Neuronal stem cell (in vitro differentiated cells): ENCODE measurements around the gene MALSU1.

Experiments used
- DNase-seq: peaks from one replicate; pipeline ENCODE4 v3.0.0-alpha.2; 2013; ENCODE audit warnings: low spot score
- H2AFZ ChIP-seq: one replicate; pipeline ENCODE4 v1.6.1; 2013; ENCODE audit warnings: mild to moderate bottlenecking, low read length, inconsistent platforms
- H2AK5ac ChIP-seq: 2 replicates; pipeline ENCODE4 v1.6.1; 2013; ENCODE audit warnings: low read depth, mild to moderate bottlenecking, inconsistent platforms, low read length, moderate library complexity, mixed read lengths
- H2BK120ac ChIP-seq: 2 replicates; pipeline ENCODE4 v1.6.1; 2013; ENCODE audit warnings: low read depth, mild to moderate bottlenecking, inconsistent platforms, low read length, moderate library complexity, mixed read lengths
- H2BK12ac ChIP-seq: one replicate; pipeline ENCODE4 v1.6.1; 2013; ENCODE audit warnings: low read length, inconsistent platforms
- H2BK15ac ChIP-seq: 2 replicates; pipeline ENCODE4 v1.6.1; 2013; ENCODE audit warnings: mild to moderate bottlenecking, low read length, inconsistent platforms, mixed read lengths
- H2BK5ac ChIP-seq: one replicate; pipeline ENCODE4 v1.6.1; 2013; ENCODE audit warnings: inconsistent platforms, mild to moderate bottlenecking, low read length, moderate library complexity
- H3K14ac ChIP-seq: one replicate; pipeline ENCODE4 v1.6.1; 2013; ENCODE audit warnings: low read length, inconsistent platforms
- H3K18ac ChIP-seq: 2 replicates; pipeline ENCODE4 v1.6.1; 2013; ENCODE audit warnings: low read length, inconsistent platforms
- H3K23ac ChIP-seq: 2 replicates; pipeline ENCODE4 v1.6.1; 2013; ENCODE audit warnings: low read depth, mild to moderate bottlenecking, mixed read lengths, low read length, inconsistent platforms; ENCODE audit not compliant: poor library complexity
- H3K27ac ChIP-seq: replicated peaks from 3 replicates; pipeline ENCODE4 v1.5.1; 2013; ENCODE audit warnings: low read length, inconsistent platforms
- H3K27me3 ChIP-seq, 3 experiments: 2 replicates each; pipeline ENCODE4 v1.6.1; 2013; ENCODE audit warnings: low read length in 3 of 3, mild to moderate bottlenecking in 2 of 3, inconsistent platforms in 1 of 3, low read depth in 1 of 3, mixed read lengths in 1 of 3, moderate library complexity in 1 of 3; ENCODE audit not compliant: control insufficient read depth in 3 of 3, insufficient read depth in 3 of 3
- H3K36me3 ChIP-seq, 2 donors: replicated peaks in 1 of 2; 2 replicates each; pipeline ENCODE4 v1.6.1; 2013; ENCODE audit warnings: low read length in 2 of 2; ENCODE audit not compliant: control insufficient read depth in 2 of 2, insufficient read depth in 2 of 2
- H3K4ac ChIP-seq: 2 replicates; pipeline ENCODE4 v1.6.1; 2013; ENCODE audit warnings: inconsistent platforms, mild to moderate bottlenecking, low read length, moderate library complexity
- H3K4me1 ChIP-seq, 2 donors: 1 replicate in 1 of 2; 2 replicates in 1 of 2; pipeline ENCODE4 v1.6.1; 2013; ENCODE audit warnings: low read length in 2 of 2, low read depth in 1 of 2; ENCODE audit not compliant: control insufficient read depth in 2 of 2, insufficient read depth in 1 of 2
- H3K4me2 ChIP-seq: one replicate; pipeline ENCODE4 v1.6.1; 2013; ENCODE audit warnings: mild to moderate bottlenecking, low read length, inconsistent platforms; ENCODE audit not compliant: insufficient read depth, poor library complexity, severe bottlenecking
- H3K4me3 ChIP-seq, 2 donors: 2 replicates each; pipeline ENCODE4 v1.5.1; 2013; ENCODE audit warnings: low read length in 2 of 2, mild to moderate bottlenecking in 2 of 2, inconsistent platforms in 1 of 2, moderate library complexity in 1 of 2
- H3K79me1 ChIP-seq: one replicate; pipeline ENCODE4 v1.6.1; 2013; ENCODE audit warnings: low read depth, mild to moderate bottlenecking, inconsistent platforms, low read length, moderate library complexity
- H3K9ac ChIP-seq: one replicate; pipeline ENCODE4 v1.6.1; 2013; ENCODE audit warnings: mild to moderate bottlenecking, low read depth, low read length, inconsistent platforms; ENCODE audit not compliant: poor library complexity
- H3K9me3 ChIP-seq, 2 donors: replicated peaks in 1 of 2; 2 replicates each; pipeline versions ENCODE3 to v1.6.1; 2013; ENCODE audit warnings: low read length in 2 of 2, mild to moderate bottlenecking in 2 of 2, inconsistent platforms in 1 of 2, low read depth in 1 of 2, mixed read lengths in 1 of 2, moderate library complexity in 1 of 2; ENCODE audit not compliant: control insufficient read depth in 2 of 2, insufficient read depth in 1 of 2
- H4K8ac ChIP-seq: one replicate; pipeline ENCODE4 v1.6.1; 2013; ENCODE audit warnings: low read depth, mild to moderate bottlenecking, inconsistent platforms, low read length, moderate library complexity
- H4K91ac ChIP-seq: one replicate; pipeline ENCODE4 v1.6.1; 2013; ENCODE audit warnings: low read length, low read depth, mild to moderate bottlenecking, inconsistent platforms; ENCODE audit not compliant: poor library complexity
- WGBS, 2 donors: extraction: QIAGEN DNeasy Blood & Tissue Kit; methylation state at CpG; one replicate each; pipeline ENCODE4 v1.1.7; 2013; ENCODE audit warnings: missing lambda C conversion rate in 2 of 2, mixed read lengths in 1 of 2; ENCODE audit not compliant: insufficient read length in 2 of 2, insufficient replicate concordance in 1 of 2; ENCODE audit errors: extremely low coverage in 2 of 2; 5-methylcytosine and 5-hydroxymethylcytosine counted together

The MALSU1 gene

GRCh38 chr7:23277359-23277989 is 21.7 kb upstream of the MALSU1 start:
- Histone ChIP-seq H2BK120ac (no peak overlapping the region), H2BK12ac (no peak overlapping the region), H2AFZ (peak overlapping the region; percentile 25), H3K9ac (no peak overlapping the region), H3K4ac (no peak overlapping the region), H3K4me1 (no peaks in the 10 kb centered on the region), H3K14ac (no peak overlapping the region), H3K18ac (no peak overlapping the region), H4K8ac (no peak overlapping the region), H3K9me3 (peaks cover 0 to 1% of the 10 kb centered on the region in 2 donors), H3K4me3 (no peak overlapping the region), H4K91ac (no peak overlapping the region), H2AK5ac (no peak overlapping the region), H3K4me2 (no peak overlapping the region), H2BK15ac (no peak overlapping the region), H3K27ac (no peak overlapping the region), H3K23ac (no peak overlapping the region), H2BK5ac (no peak overlapping the region), H3K79me1 (no peaks in the 10 kb centered on the region), H3K27me3 (peaks cover 0 to 2% (median 0%) of the 10 kb centered on the region in 3 experiments), H3K36me3 (no peaks in the 10 kb centered on the region)
- peak; percentile 72 for DNase-seq
- WGBS, 2 donors = 100% methylated on average over 1 of the region's 6 CpGs; no CpG with 5 or more reads in 1 of the 2 donors

DNA sequence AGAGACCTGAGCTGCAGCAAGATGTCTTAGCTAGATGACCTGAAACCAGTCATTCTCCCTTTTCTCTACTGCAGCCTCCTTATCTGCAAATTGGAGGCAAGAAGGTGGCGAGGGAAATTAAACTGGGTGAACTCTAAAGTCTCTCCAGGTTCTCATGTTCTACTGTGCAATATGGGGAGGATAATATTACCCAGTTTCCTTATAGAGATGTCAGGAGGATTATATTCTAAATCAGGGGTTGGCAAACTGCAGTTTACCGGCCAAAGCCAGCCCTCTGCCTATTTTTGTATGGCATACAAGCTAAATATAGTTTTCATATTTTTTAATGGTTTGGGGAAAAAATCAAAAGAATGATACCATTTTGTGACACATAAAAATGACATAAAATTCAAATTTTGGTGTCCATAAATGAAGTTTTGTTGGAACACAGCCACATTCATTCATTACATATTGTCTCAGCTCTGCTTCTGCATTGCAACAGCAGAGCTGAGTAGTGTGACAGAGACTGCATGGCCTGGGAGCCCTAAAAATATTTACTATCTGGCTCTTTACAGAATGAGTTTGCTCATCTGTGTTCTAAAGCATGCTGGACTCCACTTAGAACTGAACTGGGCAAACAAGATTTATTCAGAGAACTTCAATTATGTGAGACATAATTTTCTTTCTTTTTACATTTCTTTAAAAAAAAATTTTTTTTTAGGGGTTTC is 19.2 kb upstream of the MALSU1 start:
- no peak overlapping the region for H3K4me3 ChIP-seq
- no peak overlapping the region for H2BK12ac ChIP-seq
- no peak overlapping the region for H2AFZ ChIP-seq
- H3K4me1 ChIP-seq = no peaks in the 10 kb centered on the region
- H3K18ac ChIP-seq = no peak overlapping the region
- H3K27me3 ChIP-seq = no peaks in the 10 kb centered on the region
- H3K79me1 ChIP-seq = no peaks in the 10 kb centered on the region
- no peak overlapping the region for H2AK5ac ChIP-seq
- no peak overlapping the region for H4K8ac ChIP-seq
- no CpG with 5 or more reads among the region's 2 CpGs for WGBS, 2 donors
- no peak overlapping the region for H3K9ac ChIP-seq
- H3K27ac ChIP-seq = no peak overlapping the region
- H3K14ac ChIP-seq = no peak overlapping the region
- no peak overlapping the region for H2BK5ac ChIP-seq
- no peak overlapping the region for H2BK120ac ChIP-seq
- no peak overlapping the region for H3K4ac ChIP-seq
- H3K36me3 ChIP-seq = no peaks in the 10 kb centered on the region
- H4K91ac ChIP-seq = no peak overlapping the region
- H3K23ac ChIP-seq = no peak overlapping the region
- H3K4me2 ChIP-seq = no peak overlapping the region
- no peak for DNase-seq
- H2BK15ac ChIP-seq = no peak overlapping the region
- H3K9me3 ChIP-seq = no peaks in the 10 kb centered on the region

DNA sequence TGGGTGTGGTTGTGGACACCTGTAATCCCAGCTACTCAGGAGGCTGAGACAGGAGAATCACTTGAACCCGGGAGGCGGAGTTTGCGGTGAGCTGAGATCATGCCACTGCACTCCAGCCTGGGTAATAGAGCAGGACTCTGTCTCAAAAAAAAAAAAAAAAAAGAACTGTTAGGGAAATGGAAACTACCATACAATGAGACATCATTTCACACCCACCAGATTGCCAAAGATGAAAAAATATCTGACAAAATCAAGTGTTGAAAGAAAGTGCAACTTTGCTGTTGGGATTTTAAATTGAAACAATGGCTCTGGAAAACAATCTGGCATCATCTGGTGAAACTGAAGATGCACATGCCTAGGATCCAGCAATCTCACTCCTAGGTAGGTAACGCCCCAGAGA is 16.1 kb upstream of the MALSU1 start:
- Histone ChIP-seq H3K9ac (no peak overlapping the region), H4K8ac (no peak overlapping the region), H2BK120ac (no peak overlapping the region), H4K91ac (no peak overlapping the region), H2BK5ac (no peak overlapping the region), H3K4me3 (no peak overlapping the region), H3K4me2 (no peak overlapping the region), H2AFZ (no peak overlapping the region), H2AK5ac (no peak overlapping the region), H3K9me3 (no peaks in the 10 kb centered on the region), H3K36me3 (no peaks in the 10 kb centered on the region), H3K27ac (no peak overlapping the region), H3K4me1 (no peaks in the 10 kb centered on the region), H3K4ac (no peak overlapping the region), H3K18ac (no peak overlapping the region), H3K14ac (no peak overlapping the region), H3K23ac (no peak overlapping the region), H2BK15ac (no peak overlapping the region), H2BK12ac (no peak overlapping the region), H3K27me3 (no peaks in the 10 kb centered on the region), H3K79me1 (no peaks in the 10 kb centered on the region)
- DNase-seq = no peak
- no CpG with 5 or more reads among the region's 4 CpGs for WGBS, 2 donors

- Histone ChIP-seq H3K4ac (no peak overlapping the region), H3K4me1 (no peaks in the 10 kb centered on the region), H2BK12ac (no peak overlapping the region), H3K23ac (no peak overlapping the region), H3K27me3 (no peaks in the 10 kb centered on the region), H2AFZ (no peak overlapping the region), H3K27ac (no peak overlapping the region), H4K8ac (no peak overlapping the region), H3K4me3 (no peak overlapping the region), H3K18ac (no peak overlapping the region), H3K14ac (no peak overlapping the region), H2BK5ac (no peak overlapping the region), H2BK120ac (no peak overlapping the region), H3K9me3 (no peaks in the 10 kb centered on the region), H3K9ac (no peak overlapping the region), H4K91ac (no peak overlapping the region), H3K36me3 (no peaks in the 10 kb centered on the region), H3K4me2 (no peak overlapping the region), H2BK15ac (no peak overlapping the region), H3K79me1 (no peaks in the 10 kb centered on the region), H2AK5ac (no peak overlapping the region)
- DNase-seq = no peak
- no CpG with 5 or more reads among the region's 2 CpGs for WGBS, 2 donors
Measured at GRCh38 chr7:23284871-23285270, 14.3 kb upstream of the MALSU1 start.
